ENCODE data around the gene SSRP1. TPM values are rescaled to one million over a fixed set of nuclear protein-coding genes. Genes with fewer than 3 reads are reported as not detected.

Gene SSRP1
- total and polyA plus RNA-seq, 2 of the 13 experiments (the other 11 are each of a cell fraction or from before 2014, with no cell fraction given): 93.6 to 129 TPM

- TF ChIP-seq SOX6 (IDR thresholded peaks at IDR 0.05) (no peak), SOX6 (CRISPR knock-in tag; IDR thresholded peaks at IDR 0.05) (no peak), ZNF629 (CRISPR knock-in tag; conservative IDR thresholded peaks at IDR 0.05) (no peak), REXO4 (CRISPR knock-in tag; IDR thresholded peaks at IDR 0.05; ENCODE audit: borderline replicate concordance) (no peak), AKNA (CRISPR knock-in tag; IDR thresholded peaks at IDR 0.05; ENCODE audit: borderline replicate concordance) (no peak), NR2C2 (CRISPR knock-in tag; IDR thresholded peaks at IDR 0.05; ENCODE audit: borderline replicate concordance) (0 out of 2 replicates have a peak, but pooled peaks have one; percentile 37), TRAFD1 (CRISPR knock-in tag; IDR thresholded peaks at IDR 0.05; ENCODE audit: borderline replicate concordance) (no peak), ZNF703 (CRISPR knock-in tag; IDR thresholded peaks at IDR 0.05; ENCODE audit: borderline replicate concordance) (no peak), FOXK2 (IDR thresholded peaks at IDR 0.05) (peak; percentile 67), TMF1 (CRISPR knock-in tag; IDR thresholded peaks at IDR 0.05; ENCODE audit: low read depth) (no peak), MLX (CRISPR knock-in tag; IDR thresholded peaks at IDR 0.05) (no peak), SMAD9 (CRISPR knock-in tag; IDR thresholded peaks at IDR 0.05) (no peak), POLR2G (IDR thresholded peaks at IDR 0.05; ENCODE audit: low read depth, low read length) (peak; percentile 79), NPAS2 (CRISPR knock-in tag; IDR thresholded peaks at IDR 0.05; ENCODE audit: borderline replicate concordance) (no peak), ZNF547 (CRISPR knock-in tag; IDR thresholded peaks at IDR 0.05) (0 out of 2 replicates have a peak, but pooled peaks have one; percentile 21), HBP1 (CRISPR knock-in tag; IDR thresholded peaks at IDR 0.05; ENCODE audit: low read depth) (peak; percentile 54; the same call in 1 of the 2 replicates), TCF7 (IDR thresholded peaks at IDR 0.05; ENCODE audit: low read depth) (no peak), ZNF816 (CRISPR knock-in tag; IDR thresholded peaks at IDR 0.05; ENCODE audit: borderline replicate concordance) (no peak), SNAI1 (CRISPR knock-in tag; IDR thresholded peaks at IDR 0.05; ENCODE audit: borderline replicate concordance) (peak; percentile 91), PHF5A (CRISPR knock-in tag; IDR thresholded peaks at IDR 0.05; ENCODE audit: low read depth, unreplicated experiment) (no peak), ZNF598 (CRISPR knock-in tag; IDR thresholded peaks at IDR 0.05; ENCODE audit: borderline replicate concordance) (no peak), GATAD1 (CRISPR knock-in tag; IDR thresholded peaks at IDR 0.05) (peak; percentile 92)
Observed at GRCh38 chr11:57335343-57336110, at the start of gene SSRP1 (continued).

All from HepG2 (cell line).